Esophagus squamous epithelium (tissue), 5 donors: ENCODE data around the gene NFAT5. TPM values are rescaled to one million over a fixed set of nuclear protein-coding genes. Genes with fewer than 3 reads are reported as not detected.
A peak's percentile ranks its signal among the peaks of the same experiment; 100 is the strongest.

ENCODE experiments used
- DNase-seq: peaks from one replicate; lab custom pipeline; 2025; lab: John Stamatoyannopoulos, UW
- H3K27ac ChIP-seq, 4 donors: fragments of 200-600 bp; sonication (generic); one replicate each; pipeline ENCODE4 v1.5.1; 2016 to 2019; ENCODE audit warnings: mild to moderate bottlenecking in 1 of 4
- H3K27me3 ChIP-seq, 4 donors: fragments of 200-600 bp; sonication (generic); 1 replicate in 3 of 4; 2 replicates in 1 of 4; pipeline versions ENCODE4 v1.5.1 to v1.6.0; 2017 to 2021; ENCODE audit warnings: antibody characterized with exemption in 1 of 4
- H3K36me3 ChIP-seq, 3 donors: fragments of 200-600 bp; sonication (generic); one replicate each; pipeline ENCODE4 v1.5.1; 2016 to 2019
- H3K4me1 ChIP-seq, 3 donors: fragments of 200-600 bp; sonication (generic); one replicate each; pipeline ENCODE4 v1.5.1; 2017 to 2019
- H3K4me3 ChIP-seq, 4 donors: fragments of 200-600 bp; sonication (generic); 1 replicate in 3 of 4; 2 replicates in 1 of 4; pipeline ENCODE4 v1.5.1; 2016 to 2019; ENCODE audit warnings: mild to moderate bottlenecking in 2 of 4, moderate library complexity in 1 of 4
- H3K9me3 ChIP-seq, 3 donors: fragments of 200-600 bp; sonication (generic); one replicate each; pipeline ENCODE4 v1.5.1; 2016 to 2019
- CTCF ChIP-seq, 6 experiments: fragments of 450-650 bp in 4 of 6; fragments of 200-600 bp in 2 of 6; sonication (generic) in 2 of 6; IDR thresholded peaks; one replicate each; pipeline ENCODE4 v1.5.1; 2016 to 2019; ENCODE audit warnings: antibody characterized with exemption in 6 of 6, mild to moderate bottlenecking in 4 of 6, moderate library complexity in 4 of 6
- POLR2A ChIP-seq, 4 donors: fragments of 450-650 bp; IDR thresholded peaks; one replicate each; pipeline ENCODE4 v1.6.1; 2017; ENCODE audit warnings: antibody characterized with exemption in 4 of 4, mild to moderate bottlenecking in 4 of 4, moderate library complexity in 3 of 4
- WGBS, 2 donors: methylation state at CpG; one replicate each; pipeline ENCODE4 v1.1.5; 2018; 5-methylcytosine and 5-hydroxymethylcytosine counted together
- intact Hi-C: fragments of 100-400 bp; cut with DNase I; formaldehyde crosslinking; loops from one replicate; pipeline ENCODE4 v1.15.0; 2022
- total RNA-seq, 4 donors: library from RNA; depleted of rRNA; stranded (reverse); fragments of >200 nt; gene quantifications; one replicate each; pipeline ENCODE4 v1.1.0, GENCODE V29; 2016
- donor health status: DM: yes; HTN: yes; CAD: no.

The NFAT5 gene
- total RNA-seq, 4 donors from 2014 or later: 15.7 to 59.3 (median 30.1) TPM

- intact Hi-C loops: loop anchor here (5.0 kb wide), 1 partner anchor 39 kb away; the partner anchor contains the start of gene NOB1
- Histone ChIP-seq H3K27me3 (no peaks in the 10 kb centered on the region), H3K4me3 (no peak overlapping the region), H3K4me1 (peaks cover 0 to 47% (median 8%) of the 10 kb centered on the region in 3 donors), H3K27ac (no peak overlapping the region), H3K9me3 (no peaks in the 10 kb centered on the region), H3K36me3 (peaks cover 17 to 83% (median 40%) of the 10 kb centered on the region in 3 donors)
- DNase-seq: no peak
- WGBS, 2 donors: 87 to 90% methylated on average over 8 to 9 of the region's 9 CpGs
- TF ChIP-seq CTCF (IDR thresholded peaks at IDR 0.05): peak in 1 of 6 experiments; percentile 7
- TF ChIP-seq POLR2A (IDR thresholded peaks at IDR 0.05): no peak
Observed at GRCh38 chr16:69712914-69713581, 147.3 kb downstream of the NFAT5 start.

GRCh38 chr16:69717066-69717465 lies 151.3 kb downstream of the NFAT5 start:
- Histone ChIP-seq H3K4me1 (peaks cover 0 to 11% (median 0%) of the 10 kb centered on the region in 3 donors), H3K27ac (no peak overlapping the region), H3K4me3 (no peak overlapping the region), H3K9me3 (no peaks in the 10 kb centered on the region), H3K27me3 (no peaks in the 10 kb centered on the region), H3K36me3 (peaks cover 17 to 79% (median 37%) of the 10 kb centered on the region in 3 donors)
- intact Hi-C loops: no loop called here
- TF ChIP-seq CTCF (IDR thresholded peaks at IDR 0.05): no peak
- TF ChIP-seq POLR2A (IDR thresholded peaks at IDR 0.05): no peak
- DNase-seq: no peak
- 79 to 81% methylated on average over 6 of the region's 6 CpGs for WGBS, 2 donors

GRCh38 chr16:69718111-69718764 lies 152.5 kb downstream of the NFAT5 start:
- Histone ChIP-seq H3K9me3 (no peaks in the 10 kb centered on the region), H3K27ac (no peak overlapping the region), H3K36me3 (peaks cover 13 to 74% (median 25%) of the 10 kb centered on the region in 3 donors), H3K27me3 (no peaks in the 10 kb centered on the region), H3K4me1 (peaks cover 0 to 4% (median 0%) of the 10 kb centered on the region in 3 donors), H3K4me3 (no peak overlapping the region)
- WGBS, 2 donors: 89 to 97% methylated on average over 4 to 8 of the region's 10 CpGs
- intact Hi-C loops: no loop called here
- TF ChIP-seq CTCF (IDR thresholded peaks at IDR 0.05) (no peak), POLR2A (IDR thresholded peaks at IDR 0.05) (no peak)
- no peak for DNase-seq

- TF ChIP-seq POLR2A (IDR thresholded peaks at IDR 0.05) (no peak), CTCF (IDR thresholded peaks at IDR 0.05) (no peak)
- Histone ChIP-seq H3K9me3 (no peaks in the 10 kb centered on the region), H3K36me3 (peaks cover 6 to 47% (median 6%) of the 10 kb centered on the region in 3 donors), H3K4me1 (peaks cover 4 to 31% (median 14%) of the 10 kb centered on the region in 3 donors), H3K4me3 (no peak overlapping the region), H3K27me3 (no peaks in the 10 kb centered on the region), H3K27ac (no peak overlapping the region)
- no peak for DNase-seq
- 86 to 89% methylated on average over 10 of the region's 10 CpGs for WGBS, 2 donors
- intact Hi-C loops: no loop called here
Observed at GRCh38 chr16:69720822-69721430, 155.2 kb downstream of the NFAT5 start.
